PFSK-1 (cell line): Measurements from ENCODE around the gene ING1.

Experiments used
- FOXP2 ChIP-seq: optimal IDR thresholded peaks from 2 replicates; pipeline ENCODE3; 2011; ENCODE audit warnings: borderline replicate concordance, control low read depth, inconsistent platforms; ENCODE audit not compliant: insufficient read depth; ENCODE audit errors: extremely low read length, extremely low read depth
- POLR2AphosphoS5 ChIP-seq: IDR thresholded peaks from 2 replicates; pipeline ENCODE4 v1.6.1; 2012; ENCODE audit warnings: low read depth, mild to moderate bottlenecking, control low read depth, low read length, moderate library complexity
- SIN3A ChIP-seq: IDR thresholded peaks from 2 replicates; pipeline ENCODE4 v1.6.1; 2012; ENCODE audit warnings: mild to moderate bottlenecking, low read length, moderate library complexity, borderline replicate concordance; ENCODE audit not compliant: insufficient read depth
- TAF1 ChIP-seq: IDR thresholded peaks from 2 replicates; pipeline ENCODE4 v1.6.1; 2012; ENCODE audit warnings: low read length, control low read depth, borderline replicate concordance; ENCODE audit not compliant: insufficient read depth
- TF ChIP-seq, protein P1 (sequence below), 2 experiments: IDR thresholded peaks; 2 replicates each; pipeline versions ENCODE4 v1.6.1 to v1.8.0; 2011 to 2012; ENCODE audit warnings: low read depth in 2 of 2, low read length in 2 of 2, control low read depth in 1 of 2, inconsistent platforms in 1 of 2, mild to moderate bottlenecking in 1 of 2, moderate library complexity in 1 of 2; ENCODE audit not compliant: insufficient read depth in 1 of 2

Gene ING1

GRCh38 chr13:110772091-110772984, 58.8 kb downstream of the ING1 start:
- TF ChIP-seq, protein P1, sequence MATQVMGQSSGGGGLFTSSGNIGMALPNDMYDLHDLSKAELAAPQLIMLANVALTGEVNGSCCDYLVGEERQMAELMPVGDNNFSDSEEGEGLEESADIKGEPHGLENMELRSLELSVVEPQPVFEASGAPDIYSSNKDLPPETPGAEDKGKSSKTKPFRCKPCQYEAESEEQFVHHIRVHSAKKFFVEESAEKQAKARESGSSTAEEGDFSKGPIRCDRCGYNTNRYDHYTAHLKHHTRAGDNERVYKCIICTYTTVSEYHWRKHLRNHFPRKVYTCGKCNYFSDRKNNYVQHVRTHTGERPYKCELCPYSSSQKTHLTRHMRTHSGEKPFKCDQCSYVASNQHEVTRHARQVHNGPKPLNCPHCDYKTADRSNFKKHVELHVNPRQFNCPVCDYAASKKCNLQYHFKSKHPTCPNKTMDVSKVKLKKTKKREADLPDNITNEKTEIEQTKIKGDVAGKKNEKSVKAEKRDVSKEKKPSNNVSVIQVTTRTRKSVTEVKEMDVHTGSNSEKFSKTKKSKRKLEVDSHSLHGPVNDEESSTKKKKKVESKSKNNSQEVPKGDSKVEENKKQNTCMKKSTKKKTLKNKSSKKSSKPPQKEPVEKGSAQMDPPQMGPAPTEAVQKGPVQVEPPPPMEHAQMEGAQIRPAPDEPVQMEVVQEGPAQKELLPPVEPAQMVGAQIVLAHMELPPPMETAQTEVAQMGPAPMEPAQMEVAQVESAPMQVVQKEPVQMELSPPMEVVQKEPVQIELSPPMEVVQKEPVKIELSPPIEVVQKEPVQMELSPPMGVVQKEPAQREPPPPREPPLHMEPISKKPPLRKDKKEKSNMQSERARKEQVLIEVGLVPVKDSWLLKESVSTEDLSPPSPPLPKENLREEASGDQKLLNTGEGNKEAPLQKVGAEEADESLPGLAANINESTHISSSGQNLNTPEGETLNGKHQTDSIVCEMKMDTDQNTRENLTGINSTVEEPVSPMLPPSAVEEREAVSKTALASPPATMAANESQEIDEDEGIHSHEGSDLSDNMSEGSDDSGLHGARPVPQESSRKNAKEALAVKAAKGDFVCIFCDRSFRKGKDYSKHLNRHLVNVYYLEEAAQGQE (IDR thresholded peaks at IDR 0.05; ENCODE audit: insufficient read depth in 1 of 2, low read depth in 2 of 2, low read length in 2 of 2), result no peak
- TF ChIP-seq FOXP2 (no peak), TAF1 (no peak), POLR2AphosphoS5 (no peak), SIN3A (no peak)
